HEK293T (cell line): ENCODE data around the gene OGT.
"Not testable (repeated sequence)": the region's sequence is repeated elsewhere in the genome, so short reads cannot be mapped to it uniquely, and the experiment has no call there.

Experiments
- BHLHE40 ChIP-seq: fragments of 450-650 bp; IDR thresholded peaks from 2 replicates; pipeline ENCODE4 v1.6.1; 2016; ENCODE audit warnings: mild to moderate bottlenecking, moderate library complexity, borderline replicate concordance
- ELF4 ChIP-seq: fragments of 450-650 bp; IDR thresholded peaks from 2 replicates; pipeline ENCODE4 v1.6.1; 2017; ENCODE audit warnings: antibody characterized with exemption
- FOXA1 ChIP-seq: fragments of 450-650 bp; IDR thresholded peaks from 2 replicates; pipeline ENCODE4 v1.6.1; 2016; ENCODE audit warnings: mild to moderate bottlenecking
- FOXK2 ChIP-seq: fragments of 450-650 bp; IDR thresholded peaks from 2 replicates; pipeline ENCODE4 v1.6.1; 2016; ENCODE audit warnings: mild to moderate bottlenecking
- FOXM1 ChIP-seq: fragments of 450-650 bp; IDR thresholded peaks from 2 replicates; pipeline ENCODE4 v1.6.1; 2017; ENCODE audit warnings: mild to moderate bottlenecking, borderline replicate concordance
- HDGF ChIP-seq: fragments of 450-650 bp; IDR thresholded peaks from 2 replicates; pipeline ENCODE4 v1.6.1; 2017; ENCODE audit warnings: antibody characterized with exemption, borderline replicate concordance
- LEF1 ChIP-seq: fragments of 450-650 bp; IDR thresholded peaks from 2 replicates; pipeline ENCODE4 v1.6.1; 2017; ENCODE audit warnings: mild to moderate bottlenecking, borderline replicate concordance
- NFRKB ChIP-seq: fragments of 450-650 bp; IDR thresholded peaks from 2 replicates; pipeline ENCODE4 v1.6.1; 2016; ENCODE audit warnings: mild to moderate bottlenecking, moderate library complexity
- SP1 ChIP-seq: fragments of 450-650 bp; IDR thresholded peaks from 2 replicates; pipeline ENCODE4 v1.6.1; 2017
- SUZ12 ChIP-seq: fragments of 450-650 bp; IDR thresholded peaks from 2 replicates; pipeline ENCODE4 v1.6.1; 2016; ENCODE audit warnings: mild to moderate bottlenecking
- TARDBP ChIP-seq: fragments of 450-650 bp; IDR thresholded peaks from 2 replicates; pipeline ENCODE4 v1.6.1; 2016
- ZNF384 ChIP-seq: fragments of 450-650 bp; IDR thresholded peaks from 2 replicates; pipeline ENCODE4 v1.6.1; 2016
- TF ChIP-seq, protein P1 (sequence below): fragments of 450-650 bp; IDR thresholded peaks from 2 replicates; pipeline ENCODE4 v1.6.1; 2016

- not testable (repeated sequence) for TF ChIP-seq SP1, SUZ12, TARDBP, FOXK2, HDGF, ZNF384, FOXM1, FOXA1, NFRKB, ELF4, BHLHE40, LEF1
- TF ChIP-seq, protein P1, sequence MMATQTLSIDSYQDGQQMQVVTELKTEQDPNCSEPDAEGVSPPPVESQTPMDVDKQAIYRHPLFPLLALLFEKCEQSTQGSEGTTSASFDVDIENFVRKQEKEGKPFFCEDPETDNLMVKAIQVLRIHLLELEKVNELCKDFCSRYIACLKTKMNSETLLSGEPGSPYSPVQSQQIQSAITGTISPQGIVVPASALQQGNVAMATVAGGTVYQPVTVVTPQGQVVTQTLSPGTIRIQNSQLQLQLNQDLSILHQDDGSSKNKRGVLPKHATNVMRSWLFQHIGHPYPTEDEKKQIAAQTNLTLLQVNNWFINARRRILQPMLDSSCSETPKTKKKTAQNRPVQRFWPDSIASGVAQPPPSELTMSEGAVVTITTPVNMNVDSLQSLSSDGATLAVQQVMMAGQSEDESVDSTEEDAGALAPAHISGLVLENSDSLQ = not testable (repeated sequence)
Measured at GRCh38 chrX:71611736-71612135, 78.8 kb downstream of the OGT start.
